Suprapubic skin (tissue), 4 donors: ENCODE measurements around the gene GPRIN1. TPM values are rescaled to one million over a fixed set of nuclear protein-coding genes. Genes with fewer than 3 reads are reported as not detected.

Source experiments
- DNase-seq, 2 donors: peaks; one replicate each; pipeline ENCODE4 v3.0.0-alpha.2; 2019; ENCODE audit warnings: low spot score in 2 of 2
- H3K27ac ChIP-seq: fragments of 200-600 bp; sonication (generic); one replicate; pipeline ENCODE4 v1.5.1; 2019
- H3K27me3 ChIP-seq: fragments of 200-600 bp; sonication (generic); one replicate; pipeline ENCODE4 v1.5.1; 2019
- H3K36me3 ChIP-seq: fragments of 200-600 bp; sonication (generic); one replicate; pipeline ENCODE4 v1.5.1; 2019
- H3K4me1 ChIP-seq: fragments of 200-600 bp; sonication (generic); one replicate; pipeline ENCODE4 v1.5.1; 2019
- H3K4me3 ChIP-seq: fragments of 200-600 bp; sonication (generic); one replicate; pipeline ENCODE4 v1.5.1; 2019; ENCODE audit warnings: mild to moderate bottlenecking
- H3K9me3 ChIP-seq: fragments of 200-600 bp; sonication (generic); one replicate; pipeline ENCODE4 v1.5.1; 2019
- EP300 ChIP-seq: sonication (generic); formaldehyde crosslinking; IDR thresholded peaks from one replicate; pipeline ENCODE4 v1.6.1; 2017; ENCODE audit warnings: antibody characterized with exemption
- POLR2A ChIP-seq, 2 donors: fragments of 450-650 bp; IDR thresholded peaks; one replicate each; pipeline ENCODE4 v1.6.1; 2017; ENCODE audit warnings: antibody characterized with exemption in 2 of 2, mild to moderate bottlenecking in 2 of 2, moderate library complexity in 2 of 2
- POLR2AphosphoS5 ChIP-seq, 3 donors: sonication (generic); formaldehyde crosslinking; IDR thresholded peaks; one replicate each; pipeline ENCODE4 v1.6.1; 2017; ENCODE audit warnings: antibody characterized with exemption in 3 of 3
- WGBS: methylation state at CpG from one replicate; pipeline ENCODE4 v1.1.5; 2018; 5-methylcytosine and 5-hydroxymethylcytosine counted together
- total RNA-seq, 4 donors: library from RNA; depleted of rRNA; stranded (reverse); fragments of >200 nt; gene quantifications; one replicate each; pipeline ENCODE4 v1.1.0, GENCODE V29; 2016
- TF ChIP-seq, protein P1 (sequence below), 2 donors: fragments of 200-600 bp in 1 of 2; fragments of 450-650 bp in 1 of 2; sonication (generic) in 1 of 2; IDR thresholded peaks; one replicate each; pipeline ENCODE4 v1.5.1; 2016 to 2019; ENCODE audit warnings: antibody characterized with exemption in 2 of 2, mild to moderate bottlenecking in 1 of 2, moderate library complexity in 1 of 2

The GPRIN1 gene
- total RNA-seq, 4 donors from 2014 or later, result 0.24 to 2.8 (median 1.5) TPM

DNA sequence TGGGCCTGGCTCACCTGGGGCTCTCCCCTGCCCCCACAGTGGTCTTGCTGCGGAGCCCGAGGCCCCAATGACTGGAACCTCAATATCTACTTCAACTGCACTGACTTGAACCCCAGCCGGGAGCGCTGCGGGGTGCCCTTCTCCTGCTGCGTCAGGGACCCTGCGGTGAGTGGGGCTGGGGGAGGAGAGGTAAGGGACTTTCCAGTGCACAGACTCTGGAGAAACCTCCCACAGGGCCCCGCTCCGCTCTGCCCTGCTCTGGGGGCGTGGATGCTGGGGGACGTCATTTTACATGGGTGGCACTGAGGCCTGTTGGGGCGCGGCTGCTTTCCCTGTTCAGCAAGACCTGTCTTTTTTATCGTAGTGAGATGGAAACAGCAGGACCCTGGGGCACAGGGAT lies 44.9 kb upstream of the GPRIN1 start:
- H3K27ac ChIP-seq, result no peak overlapping the region
- WGBS, result 48% methylated on average over 8 of the region's 14 CpGs
- no peak overlapping the region for H3K4me3 ChIP-seq
- TF ChIP-seq, protein P1, sequence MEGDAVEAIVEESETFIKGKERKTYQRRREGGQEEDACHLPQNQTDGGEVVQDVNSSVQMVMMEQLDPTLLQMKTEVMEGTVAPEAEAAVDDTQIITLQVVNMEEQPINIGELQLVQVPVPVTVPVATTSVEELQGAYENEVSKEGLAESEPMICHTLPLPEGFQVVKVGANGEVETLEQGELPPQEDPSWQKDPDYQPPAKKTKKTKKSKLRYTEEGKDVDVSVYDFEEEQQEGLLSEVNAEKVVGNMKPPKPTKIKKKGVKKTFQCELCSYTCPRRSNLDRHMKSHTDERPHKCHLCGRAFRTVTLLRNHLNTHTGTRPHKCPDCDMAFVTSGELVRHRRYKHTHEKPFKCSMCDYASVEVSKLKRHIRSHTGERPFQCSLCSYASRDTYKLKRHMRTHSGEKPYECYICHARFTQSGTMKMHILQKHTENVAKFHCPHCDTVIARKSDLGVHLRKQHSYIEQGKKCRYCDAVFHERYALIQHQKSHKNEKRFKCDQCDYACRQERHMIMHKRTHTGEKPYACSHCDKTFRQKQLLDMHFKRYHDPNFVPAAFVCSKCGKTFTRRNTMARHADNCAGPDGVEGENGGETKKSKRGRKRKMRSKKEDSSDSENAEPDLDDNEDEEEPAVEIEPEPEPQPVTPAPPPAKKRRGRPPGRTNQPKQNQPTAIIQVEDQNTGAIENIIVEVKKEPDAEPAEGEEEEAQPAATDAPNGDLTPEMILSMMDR (IDR thresholded peaks at IDR 0.05), result no peak
- TF ChIP-seq POLR2A (IDR thresholded peaks at IDR 0.05), result no peak
- no peak for TF ChIP-seq POLR2AphosphoS5 (IDR thresholded peaks at IDR 0.05)
- no peak for TF ChIP-seq EP300
- DNase-seq, result no peak
- no peaks in the 10 kb centered on the region for H3K9me3 ChIP-seq
- H3K4me1 ChIP-seq, result peaks cover 14% of the 10 kb centered on the region
- H3K36me3 ChIP-seq, result peaks cover 38% of the 10 kb centered on the region
- H3K27me3 ChIP-seq, result no peaks in the 10 kb centered on the region

DNA sequence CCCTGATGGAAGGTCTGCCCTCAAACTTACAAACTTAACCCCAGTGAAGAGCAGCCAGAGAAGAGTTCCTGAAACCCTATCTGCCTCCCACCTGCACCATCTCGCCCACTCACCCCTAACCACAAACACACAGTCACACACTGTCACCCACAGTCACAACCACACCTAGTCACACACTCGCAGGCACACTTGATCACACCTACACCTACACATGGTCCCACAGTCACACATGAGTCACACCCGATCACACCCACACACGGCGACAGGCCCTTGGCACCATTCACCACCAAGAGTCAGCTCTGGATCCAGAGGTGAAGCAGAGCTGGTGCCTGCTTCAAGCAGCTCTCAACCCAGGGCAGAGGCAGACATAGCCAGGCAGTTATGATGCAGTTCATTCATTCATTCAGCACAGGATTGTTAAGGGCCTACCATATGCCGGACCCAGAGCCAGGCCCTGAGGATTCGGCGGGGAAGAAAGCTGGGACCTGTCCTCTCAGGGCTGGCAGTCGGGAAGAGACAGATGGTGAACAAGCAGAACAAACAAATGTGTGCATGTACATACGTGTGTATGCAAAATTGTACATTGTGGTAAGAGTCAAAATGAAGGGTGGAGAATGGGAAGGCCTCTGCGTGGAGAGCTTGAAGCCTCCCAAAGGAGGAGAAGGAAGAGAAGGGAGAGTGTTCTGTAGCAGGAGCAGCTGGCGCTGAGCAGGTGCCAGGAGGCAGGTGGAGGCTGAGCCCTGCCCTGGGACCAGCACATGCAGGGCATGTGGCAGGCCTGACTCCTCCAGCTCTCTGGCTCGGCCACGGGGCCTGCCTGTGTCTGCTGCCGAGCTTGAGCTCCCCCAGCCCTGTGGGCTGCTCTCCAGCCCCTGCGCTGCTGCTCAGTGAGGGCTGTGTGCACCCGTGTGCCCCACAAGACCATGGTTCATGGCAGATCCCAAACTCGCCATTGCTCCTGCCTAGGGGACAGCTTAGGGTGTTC lies 43.7 kb upstream of the GPRIN1 start:
- WGBS, result 43% methylated on average over 14 of the region's 18 CpGs
- no peak overlapping the region for H3K27ac ChIP-seq
- H3K36me3 ChIP-seq, result peaks cover 38% of the 10 kb centered on the region
- H3K4me1 ChIP-seq, result peaks cover 16% of the 10 kb centered on the region
- no peak overlapping the region for H3K4me3 ChIP-seq
- no peak for TF ChIP-seq POLR2A (IDR thresholded peaks at IDR 0.05)
- TF ChIP-seq, protein P1 (IDR thresholded peaks at IDR 0.05), result no peak
- TF ChIP-seq EP300, result no peak
- no peak for TF ChIP-seq POLR2AphosphoS5 (IDR thresholded peaks at IDR 0.05)
- no peaks in the 10 kb centered on the region for H3K9me3 ChIP-seq
- H3K27me3 ChIP-seq, result no peaks in the 10 kb centered on the region
- no peak for DNase-seq

DNA sequence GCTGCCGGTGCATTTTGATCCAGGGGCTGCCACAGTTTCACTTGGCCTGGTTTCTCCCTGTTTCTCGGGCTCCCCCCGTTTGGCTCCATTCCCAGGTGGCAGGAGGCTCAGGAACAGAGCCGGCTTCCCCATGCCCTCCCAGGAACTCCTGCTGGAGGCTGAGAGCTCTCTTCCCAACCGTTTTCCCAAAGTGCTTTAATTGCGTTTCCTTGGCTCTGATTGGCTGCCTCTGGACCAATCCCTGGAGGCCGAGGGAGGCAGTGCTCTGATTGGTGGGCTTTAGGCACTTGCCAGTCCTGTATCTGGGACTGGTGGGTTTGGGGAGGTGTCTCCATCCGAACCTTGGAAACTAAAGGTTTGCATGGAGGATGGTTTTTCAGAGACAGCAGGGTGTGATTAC lies 42.2 kb upstream of the GPRIN1 start:
- WGBS, result 74% methylated on average over 8 of the region's 8 CpGs
- H3K27me3 ChIP-seq, result no peaks in the 10 kb centered on the region
- H3K4me1 ChIP-seq, result peaks cover 22% of the 10 kb centered on the region
- peaks cover 33% of the 10 kb centered on the region for H3K36me3 ChIP-seq
- no peak overlapping the region for H3K4me3 ChIP-seq
- DNase-seq, result no peak
- no peaks in the 10 kb centered on the region for H3K9me3 ChIP-seq
- TF ChIP-seq, protein P1 (IDR thresholded peaks at IDR 0.05), result no peak
- no peak for TF ChIP-seq EP300
- no peak for TF ChIP-seq POLR2A (IDR thresholded peaks at IDR 0.05)
- TF ChIP-seq POLR2AphosphoS5 (IDR thresholded peaks at IDR 0.05), result no peak
- H3K27ac ChIP-seq, result no peak overlapping the region

DNA sequence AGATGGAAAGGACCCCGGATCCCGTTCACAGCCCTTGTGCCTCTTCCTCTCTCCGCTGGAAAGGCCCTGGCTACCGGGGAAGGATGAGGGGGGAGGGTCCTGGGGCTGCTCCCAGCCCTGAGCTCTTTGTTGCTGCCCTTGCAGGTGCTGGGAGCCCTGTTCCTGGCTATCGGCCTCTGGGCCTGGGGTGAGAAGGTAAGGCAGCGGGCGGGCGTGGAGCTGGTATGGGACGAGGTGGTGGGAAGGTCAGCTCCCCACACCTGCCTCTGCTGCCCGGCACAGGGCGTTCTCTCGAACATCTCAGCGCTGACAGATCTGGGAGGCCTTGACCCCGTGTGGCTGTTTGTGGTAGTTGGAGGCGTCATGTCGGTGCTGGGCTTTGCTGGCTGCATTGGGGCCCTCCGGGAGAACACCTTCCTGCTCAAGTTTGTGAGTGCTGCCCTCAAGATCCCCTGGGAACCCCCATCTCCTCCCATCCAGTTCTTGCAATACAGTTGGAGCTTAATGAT lies 41.6 kb upstream of the GPRIN1 start:
- H3K4me1 ChIP-seq, result peaks cover 26% of the 10 kb centered on the region

More for the DNA sequence above, 41.6 kb upstream of the GPRIN1 start:
- TF ChIP-seq POLR2A (IDR thresholded peaks at IDR 0.05) (no peak), POLR2AphosphoS5 (IDR thresholded peaks at IDR 0.05) (no peak), EP300 (no peak)
- TF ChIP-seq, protein P1 (IDR thresholded peaks at IDR 0.05), result no peak
- H3K27ac ChIP-seq, result no peak overlapping the region
- H3K9me3 ChIP-seq, result no peaks in the 10 kb centered on the region
- DNase-seq, result no peak
- H3K4me3 ChIP-seq, result no peak overlapping the region
- WGBS, result 95% methylated on average over 17 of the region's 17 CpGs
- peaks cover 27% of the 10 kb centered on the region for H3K36me3 ChIP-seq
- no peaks in the 10 kb centered on the region for H3K27me3 ChIP-seq
